SKM-1 treated with dmso at 0.1 percent for 144 hours (cell line): Measurements from ENCODE around the gene TUT4.

Experiments
- DNase-seq: peaks from one replicate; lab custom pipeline; 2025; ENCODE audit not compliant: unreplicated experiment; lab: John Stamatoyannopoulos, UW

Gene TUT4

GRCh38 chr1:52416811-52417210 lies 136.1 kb downstream of the TUT4 start:
- no peak for DNase-seq

- no peak for DNase-seq
Observed at GRCh38 chr1:52414942-52415341, 137.9 kb downstream of the TUT4 start.

GRCh38 chr1:52413410-52413989 lies 139.4 kb downstream of the TUT4 start:
- no peak for DNase-seq

- DNase-seq: no peak
Observed at GRCh38 chr1:52404975-52405338, 147.9 kb downstream of the TUT4 start.

- peak; percentile 95 for DNase-seq
Observed at GRCh38 chr1:52404116-52404974, 148.5 kb downstream of the TUT4 start, which contains the start of the genes ORC1 and PRPF38A. Gene ORC1, minus strand, starts transcription at chr1:52404423. Its CDS starts 2,200 bp downstream, at chr1:52402223. Gene PRPF38A, plus strand, starts transcription at chr1:52404602. Its CDS starts 148 bp downstream, at chr1:52404750.

- peak; percentile 74 for DNase-seq
Observed at GRCh38 chr1:52403566-52404115, 149.3 kb downstream of the TUT4 start.

GRCh38 chr1:52402860-52403240 lies 150.0 kb downstream of the TUT4 start:
- DNase-seq: no peak

- DNase-seq: no peak
Observed at GRCh38 chr1:52400131-52400530, 152.8 kb downstream of the TUT4 start.

- no peak for DNase-seq
Observed at GRCh38 chr1:52399629-52400028, 153.3 kb downstream of the TUT4 start.

GRCh38 chr1:52393174-52393573 lies 159.7 kb downstream of the TUT4 start:
- DNase-seq: no peak

GRCh38 chr1:52386458-52386857 lies 166.4 kb downstream of the TUT4 start:
- DNase-seq: no peak

GRCh38 chr1:52385376-52385775 lies 167.5 kb downstream of the TUT4 start:
- DNase-seq: no peak
